Islet precursor cell (in vitro differentiated cells): ENCODE measurements around the gene ZNF358.
A peak's percentile ranks its signal among the peaks of the same experiment; 100 is the strongest.

ENCODE experiments used
- DNase-seq: peaks from one replicate; pipeline ENCODE4 v3.0.0-alpha.2; 2018

ZNF358 gene

DNA sequence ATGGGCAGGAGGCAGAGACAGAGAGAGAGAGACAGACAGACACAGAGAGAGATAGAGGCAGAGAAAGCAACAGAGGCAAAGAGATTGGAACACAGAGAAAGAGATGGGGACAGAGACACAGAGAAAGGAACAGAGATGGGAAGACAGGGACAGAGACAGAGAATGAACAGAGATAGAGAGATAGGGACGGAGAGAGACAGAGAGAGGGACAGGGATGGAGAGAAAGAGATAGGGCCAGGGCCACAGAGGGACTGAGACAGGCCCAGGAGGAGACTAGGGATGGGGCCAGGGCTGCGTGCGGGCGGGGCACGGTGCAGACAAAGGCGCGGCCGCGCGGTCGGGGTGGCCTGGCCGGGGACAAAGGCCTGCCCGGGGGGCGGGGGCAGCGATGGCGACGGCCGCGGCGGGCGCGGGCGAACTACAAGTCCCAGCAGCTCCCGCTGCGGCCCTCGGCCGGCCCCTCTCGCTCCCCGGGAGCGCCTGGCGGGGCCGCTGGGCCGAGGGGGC lies at the start of gene ZNF358:
ZNF358 (plus strand) TSS at position 459 of the 507 bp plus-strand sequence. CDS start 3,140 bp downstream, outside the sequence.
- peak; percentile 90 for DNase-seq

DNA sequence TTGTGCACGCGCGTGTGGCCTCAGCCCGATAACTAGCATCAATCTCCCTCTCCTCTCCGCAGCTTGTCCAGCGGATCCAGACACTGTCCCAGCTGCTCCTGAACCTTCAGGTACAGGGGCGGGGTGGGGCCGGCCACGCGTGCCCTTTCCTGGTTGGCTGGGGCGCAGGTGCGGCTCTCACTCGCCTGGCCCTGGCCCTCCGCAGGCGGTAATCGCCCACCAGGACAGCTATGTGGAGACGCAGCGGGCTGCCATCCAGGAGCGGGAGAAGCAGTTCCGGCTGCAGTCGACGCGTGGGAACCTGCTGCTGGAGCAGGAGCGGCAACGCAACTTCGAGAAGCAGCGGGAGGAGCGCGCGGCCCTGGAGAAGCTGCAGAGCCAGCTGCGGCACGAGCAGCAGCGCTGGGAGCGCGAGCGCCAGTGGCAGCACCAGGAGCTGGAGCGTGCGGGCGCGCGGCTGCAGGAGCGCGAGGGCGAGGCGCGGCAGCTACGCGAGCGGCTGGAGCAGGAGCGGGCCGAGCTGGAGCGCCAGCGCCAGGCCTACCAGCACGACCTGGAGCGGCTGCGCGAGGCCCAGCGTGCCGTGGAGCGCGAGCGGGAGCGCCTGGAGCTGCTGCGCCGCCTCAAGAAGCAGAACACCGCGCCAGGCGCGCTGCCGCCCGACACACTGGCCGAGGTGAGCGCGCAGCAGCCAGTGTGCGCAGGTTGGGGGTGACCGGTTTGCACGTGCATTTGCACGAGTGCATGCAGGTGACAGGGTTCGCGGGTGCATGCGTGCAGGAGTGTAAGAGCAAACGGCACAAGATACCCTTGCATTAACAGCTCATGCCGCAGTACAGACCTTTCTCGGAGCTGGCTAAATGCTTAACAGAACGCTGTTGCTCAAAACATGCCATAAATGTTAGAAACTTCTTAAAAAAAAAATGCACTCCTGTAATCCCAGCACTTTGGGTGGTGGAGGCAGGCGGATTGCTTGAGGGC lies 48.6 kb upstream of the ZNF358 start:
- no peak for DNase-seq

DNA sequence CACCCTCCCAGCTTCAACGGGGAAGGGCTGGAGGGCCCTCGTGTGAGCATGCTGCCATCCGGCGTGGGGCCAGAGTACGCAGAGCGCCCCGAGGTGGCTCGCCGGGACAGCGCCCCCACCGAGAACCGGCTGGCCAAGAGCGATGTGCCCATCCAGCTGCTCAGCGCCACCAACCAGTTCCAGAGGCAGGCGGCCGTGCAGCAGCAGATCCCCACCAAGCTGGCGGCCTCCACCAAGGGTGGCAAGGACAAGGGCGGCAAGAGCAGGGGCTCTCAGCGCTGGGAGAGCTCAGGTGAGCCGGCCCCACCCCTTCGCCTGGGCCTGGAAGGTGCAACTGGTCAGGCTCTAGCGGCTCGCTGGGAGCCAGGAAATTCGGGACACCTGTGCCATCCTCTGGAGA lies 47.1 kb upstream of the ZNF358 start:
- DNase-seq, result no peak

DNA sequence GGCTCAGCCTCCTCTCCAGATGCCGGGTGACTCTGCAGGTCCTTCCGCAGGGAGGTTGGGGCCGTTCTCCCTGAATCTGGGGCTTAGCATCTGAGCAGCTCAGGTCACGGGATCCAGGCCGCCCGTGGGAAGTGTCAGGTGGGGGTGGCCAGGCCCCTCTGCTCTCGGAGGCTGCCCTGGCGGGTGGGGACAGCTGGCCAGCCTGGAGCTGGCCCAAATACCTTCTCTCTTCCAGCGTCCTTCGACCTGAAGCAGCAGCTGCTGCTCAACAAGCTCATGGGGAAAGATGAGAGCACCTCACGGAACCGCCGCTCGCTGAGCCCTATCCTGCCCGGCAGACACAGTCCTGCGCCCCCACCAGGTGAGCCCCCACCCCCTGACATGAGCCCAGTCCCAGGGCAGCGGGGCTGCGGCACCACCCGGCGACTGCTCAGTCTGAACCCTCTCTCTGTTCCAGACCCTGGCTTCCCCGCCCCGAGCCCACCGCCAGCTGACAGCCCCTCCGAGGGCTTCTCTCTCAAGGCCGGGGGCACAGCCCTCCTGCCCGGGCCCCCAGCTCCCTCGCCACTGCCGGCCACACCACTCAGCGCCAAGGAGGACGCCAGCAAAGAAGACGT lies 46.1 kb upstream of the ZNF358 start:
- DNase-seq, result no peak

DNA sequence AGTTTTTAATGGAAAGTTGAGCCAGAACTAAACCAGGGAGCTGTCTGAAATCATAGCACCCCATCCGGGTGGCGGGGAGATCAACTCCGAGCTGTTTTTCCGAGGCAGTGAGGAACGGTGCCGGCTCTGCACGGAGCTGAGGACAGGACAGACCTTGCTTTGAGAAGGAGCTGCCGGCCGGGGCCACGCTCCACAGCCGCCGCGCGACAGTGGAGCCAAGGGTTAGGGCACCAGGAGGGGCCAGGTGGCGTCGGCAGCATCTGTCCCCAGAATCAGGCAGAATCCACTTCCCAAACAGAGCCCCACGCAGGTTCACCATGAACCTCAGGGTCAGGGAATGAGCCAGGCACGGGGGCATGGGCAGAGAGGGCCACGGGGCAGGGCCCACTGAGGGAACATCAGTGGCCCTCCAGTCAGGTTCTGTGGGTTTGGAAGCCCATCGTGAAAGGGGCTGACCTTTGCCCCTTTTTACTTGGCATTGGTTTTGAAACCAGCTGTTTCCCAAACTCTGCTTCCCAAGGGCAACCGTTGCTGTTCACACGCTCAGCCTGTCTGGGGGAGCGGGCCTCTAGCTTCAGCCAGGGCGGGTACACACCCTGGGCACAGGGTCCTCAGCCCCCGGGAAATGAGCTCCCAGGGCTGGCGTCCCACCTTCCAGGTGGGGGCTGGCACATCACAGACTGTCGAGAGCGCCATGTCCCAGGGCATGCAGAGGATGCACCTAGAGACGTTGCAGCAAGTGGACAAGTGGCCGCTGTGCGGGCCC lies 45.2 kb upstream of the ZNF358 start:
- no peak for DNase-seq

DNA sequence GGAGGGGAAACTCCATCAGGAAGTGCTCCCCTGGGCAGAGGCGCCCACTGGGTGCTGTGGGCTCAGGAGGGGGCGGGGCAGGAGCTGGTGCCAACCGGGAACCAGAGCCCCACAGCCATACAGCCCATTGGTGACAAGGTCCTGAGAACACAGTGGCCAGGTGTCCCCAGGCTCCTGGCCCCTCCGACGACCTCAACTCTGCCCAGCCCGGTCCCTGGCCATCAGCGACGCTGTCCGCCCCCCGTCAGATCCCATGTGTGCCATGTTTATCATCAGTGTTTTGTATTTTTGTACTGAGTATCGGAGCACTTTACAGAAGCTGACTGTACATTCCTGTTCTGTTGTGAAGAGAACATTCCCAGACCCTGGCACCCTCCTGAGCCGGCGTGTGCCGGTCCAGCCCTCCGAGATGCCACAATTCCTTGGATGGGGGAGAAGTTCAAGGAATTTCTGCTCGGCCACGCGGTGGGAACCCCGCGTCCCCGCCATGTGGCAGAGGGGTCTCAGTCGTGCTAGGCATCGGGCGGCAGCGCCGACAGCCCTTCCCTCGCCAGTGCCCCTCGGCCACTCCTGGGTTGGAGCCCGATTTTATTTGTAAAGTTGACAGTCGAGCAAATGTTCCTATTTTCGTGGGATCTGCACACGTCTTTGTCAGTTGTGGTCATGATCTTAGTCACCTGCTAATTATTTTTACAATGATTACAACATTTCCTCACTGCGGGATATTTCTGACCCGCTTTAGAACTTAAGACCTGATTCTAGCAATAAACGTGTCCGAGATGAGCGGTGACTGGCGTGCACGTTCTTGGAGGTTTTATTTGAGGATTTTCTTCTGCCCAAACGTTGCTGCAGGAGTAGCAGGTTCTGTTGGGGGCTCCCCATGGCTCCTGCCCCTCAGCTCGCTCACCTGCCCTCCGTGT lies 43.9 kb upstream of the ZNF358 start:
- no peak for DNase-seq

DNA sequence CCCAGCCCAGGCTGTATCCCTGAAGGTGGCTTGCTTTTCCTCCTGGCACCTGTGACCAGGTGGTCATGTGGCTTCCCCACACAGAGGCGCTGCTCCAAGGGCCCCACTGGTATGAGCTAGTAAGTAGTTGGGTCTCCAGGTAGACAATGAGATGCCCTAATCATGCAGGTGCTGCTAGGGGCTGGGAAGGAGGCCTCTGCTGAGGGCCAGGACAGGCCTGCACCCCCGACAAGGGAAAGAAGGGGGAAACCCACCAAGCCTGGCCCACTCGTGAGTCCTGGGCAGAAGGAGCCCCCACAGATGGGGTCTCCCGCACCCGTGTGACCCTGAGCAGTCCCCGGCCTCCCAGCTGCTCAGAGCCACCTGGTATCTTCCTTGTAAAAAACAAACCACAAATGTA lies 40.2 kb upstream of the ZNF358 start:
- no peak for DNase-seq

DNA sequence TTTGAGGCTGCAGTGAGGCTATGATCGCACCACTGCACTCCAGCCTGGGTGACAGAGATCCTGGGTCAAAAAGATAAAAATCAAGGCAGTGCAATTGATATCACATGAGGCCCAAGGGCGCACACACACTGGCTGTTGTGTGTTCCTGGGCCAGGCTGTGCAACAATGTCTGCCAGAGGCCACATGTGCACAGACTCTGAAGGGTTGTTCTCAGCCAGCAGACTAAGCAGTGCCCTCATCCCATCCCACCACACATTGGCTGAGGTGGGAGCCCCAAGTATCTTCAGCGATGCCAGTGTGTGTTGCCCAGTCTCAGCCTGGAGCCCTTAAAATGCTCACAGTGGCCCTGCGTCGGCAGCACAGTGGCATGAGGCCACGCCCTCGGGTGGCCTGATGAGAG lies 39.7 kb upstream of the ZNF358 start:
- DNase-seq, result no peak

DNA sequence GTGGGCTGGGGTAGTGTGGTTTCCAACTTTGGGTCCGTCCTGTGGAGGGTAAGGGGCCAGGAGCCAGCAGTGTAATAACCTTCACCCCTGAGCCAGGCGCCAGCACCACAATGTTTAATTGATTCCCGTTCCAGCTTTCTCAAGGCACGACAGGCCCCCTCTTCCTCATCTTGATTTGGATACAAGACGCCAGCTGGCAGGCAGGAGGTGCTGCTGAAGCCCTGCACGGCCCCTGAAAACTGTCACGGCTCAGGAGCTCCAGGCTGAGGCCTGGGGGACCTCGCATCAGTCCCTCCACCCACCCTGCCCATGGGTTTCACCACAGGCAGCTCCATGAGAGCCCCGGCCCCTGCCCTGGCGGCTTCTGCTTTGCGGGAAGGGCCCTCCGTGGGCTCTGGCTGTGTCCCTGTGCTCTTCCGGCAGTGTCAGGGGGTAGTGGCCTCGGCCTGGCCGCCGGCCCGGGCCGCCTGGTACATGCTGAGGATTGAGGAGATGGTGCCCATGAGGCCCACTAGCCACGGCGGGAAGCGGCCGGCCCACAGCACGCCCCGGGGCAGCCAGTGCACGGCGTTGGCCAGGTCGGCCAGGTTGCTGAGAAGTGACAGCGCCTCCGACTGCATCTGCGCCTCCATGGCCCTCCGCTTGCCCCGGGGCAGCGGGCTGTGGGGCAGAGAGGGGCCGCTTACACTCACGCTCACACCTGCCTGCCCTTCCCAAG lies 39.0 kb upstream of the ZNF358 start:
- DNase-seq, result no peak

DNA sequence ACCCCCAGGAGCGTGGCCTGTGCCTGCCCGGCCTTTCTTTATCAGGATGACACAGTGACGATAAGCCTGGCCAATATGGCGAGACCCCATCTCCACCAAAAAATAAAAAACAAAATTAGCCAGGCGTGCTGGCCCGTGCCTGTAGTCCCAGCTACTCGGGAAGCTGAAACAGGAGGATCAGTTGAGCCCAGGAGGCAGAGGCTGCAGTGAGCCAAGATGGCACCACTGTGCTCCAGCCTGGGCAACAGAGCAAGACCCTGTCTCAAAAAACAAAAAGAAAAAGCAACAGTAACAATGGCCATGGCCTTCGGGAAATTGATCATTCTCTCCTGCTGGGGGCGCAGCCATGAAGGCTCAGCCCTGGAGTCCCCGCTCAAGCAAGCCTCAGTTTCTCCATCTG lies 38.1 kb upstream of the ZNF358 start:
- no peak for DNase-seq

DNA sequence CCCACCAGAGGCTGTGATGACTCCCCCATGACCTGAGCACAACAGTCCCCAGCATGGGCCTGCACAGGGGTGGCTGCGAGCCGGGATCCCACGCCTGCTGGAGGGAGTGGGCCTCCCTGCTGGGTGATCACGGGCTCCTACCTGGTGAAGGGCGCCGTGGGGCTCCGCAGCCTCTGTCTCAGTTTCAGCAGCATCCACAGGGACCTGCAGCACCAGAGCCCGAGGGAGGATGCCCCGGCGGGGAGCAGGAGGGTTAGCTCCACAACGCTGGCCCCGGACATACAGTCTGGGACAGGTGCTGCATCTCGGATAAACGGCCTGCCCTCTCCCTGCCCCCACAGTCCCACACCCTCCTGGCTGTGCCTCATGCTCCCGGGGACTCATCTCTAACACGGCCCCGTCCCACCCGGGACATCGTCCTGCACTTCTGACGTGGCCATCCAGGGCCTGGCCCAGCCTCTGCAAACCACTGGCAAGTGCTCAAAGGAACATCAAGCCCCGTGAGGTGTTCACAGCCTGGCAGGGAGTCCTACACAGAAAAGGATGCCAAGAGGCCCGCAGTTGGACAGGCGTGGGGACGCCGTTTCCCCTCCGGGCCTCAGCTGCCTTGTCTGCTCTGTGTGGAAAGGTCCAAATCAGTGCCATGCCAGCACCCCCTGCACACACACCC lies 37.6 kb upstream of the ZNF358 start:
- no peak for DNase-seq

DNA sequence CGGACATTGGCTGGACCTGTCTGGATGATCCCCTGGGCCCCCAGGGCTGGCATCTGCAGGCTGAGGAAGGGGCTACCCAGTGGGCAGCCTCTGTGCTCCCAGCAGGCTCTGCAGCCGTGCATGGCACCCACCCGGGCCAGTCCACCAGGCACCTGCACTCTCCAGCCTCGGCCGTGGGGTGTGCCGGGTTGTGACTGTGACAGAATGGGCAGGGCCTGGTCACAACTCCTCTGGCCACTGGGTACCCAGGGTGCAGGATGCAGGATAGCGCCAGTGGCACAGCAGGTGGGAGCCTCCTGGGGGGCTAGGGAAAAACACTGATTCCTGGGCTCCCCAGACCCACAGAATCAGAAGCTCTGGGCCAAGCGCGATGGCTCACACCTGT lies 37.1 kb upstream of the ZNF358 start:
- DNase-seq, result no peak

DNA sequence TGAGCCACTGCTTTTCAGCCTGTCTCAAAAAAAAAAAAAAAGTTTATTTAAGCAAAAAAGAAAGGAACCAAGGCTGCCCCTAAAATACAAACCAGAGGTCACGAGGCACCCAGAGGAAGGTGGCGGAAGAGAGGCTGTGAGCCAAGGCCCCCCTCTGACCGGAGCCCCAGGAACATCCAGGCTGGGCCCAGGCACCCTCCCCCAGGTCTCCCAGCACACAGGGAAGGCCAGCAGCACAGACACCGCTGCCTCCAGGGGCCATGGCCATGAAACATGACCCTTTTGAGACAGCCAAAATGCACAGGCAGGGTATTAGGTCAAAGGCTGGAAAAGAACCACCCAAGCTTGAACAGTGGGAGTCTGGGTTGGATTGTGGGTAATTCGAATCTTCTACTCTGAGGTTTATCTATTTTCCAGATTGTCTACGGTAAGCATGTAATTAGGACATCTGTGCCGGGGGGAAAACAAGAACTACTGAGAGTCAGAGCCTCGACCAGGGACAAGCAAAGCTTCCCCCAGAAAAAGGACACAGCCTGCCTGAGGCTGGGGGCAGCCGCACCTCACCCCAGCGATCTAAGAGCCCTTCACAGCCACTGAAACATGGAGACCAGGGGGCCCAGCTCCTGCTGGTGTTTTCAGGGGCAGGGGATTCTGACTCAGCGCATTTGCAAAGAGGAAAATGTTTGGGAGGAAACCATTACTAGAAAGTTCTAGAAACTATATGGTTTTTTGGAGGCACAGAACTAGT lies 35.5 kb upstream of the ZNF358 start:
- DNase-seq, result peak; percentile 72

DNA sequence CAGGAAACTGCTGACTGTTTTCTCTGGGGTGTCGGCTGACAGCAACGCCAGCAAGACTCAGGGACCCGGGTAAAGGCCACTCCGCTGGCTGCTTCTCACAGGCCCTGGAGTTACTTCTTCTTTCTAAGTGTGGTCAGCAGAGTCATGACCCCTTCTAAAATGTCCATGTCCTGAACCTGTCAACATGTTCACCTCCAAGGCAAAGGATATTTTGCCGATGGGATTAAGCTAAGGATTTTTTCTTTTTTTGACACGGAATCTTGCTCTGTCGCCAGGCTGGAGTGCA lies 35.0 kb upstream of the ZNF358 start:
- DNase-seq, result no peak

DNA sequence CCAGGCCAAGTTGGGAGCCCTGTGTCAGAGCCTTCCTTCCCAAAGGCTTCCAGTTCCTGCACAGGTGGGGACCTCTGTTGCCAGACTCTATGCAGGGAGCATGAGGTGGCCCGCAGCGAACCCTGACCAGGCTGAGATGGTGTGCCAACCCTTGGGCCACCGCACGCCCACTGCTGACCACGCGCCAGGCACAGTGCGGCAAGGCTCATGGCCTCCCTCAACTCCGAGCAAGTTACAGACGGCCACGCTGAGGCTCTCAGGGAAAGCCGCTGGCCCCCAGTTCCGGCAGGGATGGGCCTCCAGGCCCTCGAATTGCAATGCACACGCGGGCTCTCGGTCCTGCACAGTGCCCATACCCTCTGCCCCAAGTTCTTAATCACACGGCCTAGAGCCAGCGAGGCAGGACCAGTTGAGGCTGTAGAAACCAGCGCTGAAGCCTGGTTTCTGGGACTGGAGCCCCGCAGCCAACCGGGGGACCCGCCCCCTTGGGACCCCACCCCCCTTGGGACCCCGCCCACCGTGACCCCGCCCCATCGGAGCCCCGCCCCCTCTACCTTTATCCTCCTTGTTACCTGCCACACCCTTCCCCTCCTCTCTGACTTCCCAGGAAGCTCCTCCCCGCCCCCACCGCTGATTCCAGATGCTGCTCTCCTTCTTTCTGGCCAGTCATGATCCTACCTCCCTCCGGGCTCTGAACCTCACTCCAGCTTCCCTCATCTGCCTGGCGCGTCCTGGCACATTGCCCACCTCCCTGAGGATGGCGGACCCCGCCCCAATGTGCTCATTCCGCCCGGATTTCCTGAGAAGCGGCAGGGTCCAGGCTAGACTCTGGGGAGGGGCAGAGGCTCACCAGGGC lies 33.1 kb upstream of the ZNF358 start:
- DNase-seq, result peak; percentile 88

DNA sequence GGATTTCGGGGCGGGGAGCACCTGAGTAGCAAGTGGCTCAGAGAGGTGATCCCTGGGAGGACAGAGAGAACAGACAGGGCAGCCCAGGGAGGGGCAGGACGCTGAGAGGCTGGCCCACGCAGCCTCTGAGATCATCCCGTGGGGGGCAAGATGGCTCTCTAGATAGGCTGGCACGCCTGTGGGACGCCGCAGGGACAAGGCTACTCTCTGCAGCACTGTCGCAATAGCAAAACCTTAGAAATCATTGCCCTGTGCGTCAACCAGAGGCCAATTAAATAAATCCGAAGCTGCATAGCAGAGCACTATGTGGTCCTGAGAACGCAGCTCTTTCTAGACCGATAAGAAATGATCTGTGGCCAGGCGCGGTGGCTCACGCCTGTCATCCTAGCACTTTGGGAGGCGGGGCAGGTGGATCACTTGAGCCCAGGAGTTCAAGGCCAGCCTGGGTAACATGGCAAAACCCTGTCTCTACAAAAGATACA lies 32.1 kb upstream of the ZNF358 start:
- DNase-seq, result no peak

DNA sequence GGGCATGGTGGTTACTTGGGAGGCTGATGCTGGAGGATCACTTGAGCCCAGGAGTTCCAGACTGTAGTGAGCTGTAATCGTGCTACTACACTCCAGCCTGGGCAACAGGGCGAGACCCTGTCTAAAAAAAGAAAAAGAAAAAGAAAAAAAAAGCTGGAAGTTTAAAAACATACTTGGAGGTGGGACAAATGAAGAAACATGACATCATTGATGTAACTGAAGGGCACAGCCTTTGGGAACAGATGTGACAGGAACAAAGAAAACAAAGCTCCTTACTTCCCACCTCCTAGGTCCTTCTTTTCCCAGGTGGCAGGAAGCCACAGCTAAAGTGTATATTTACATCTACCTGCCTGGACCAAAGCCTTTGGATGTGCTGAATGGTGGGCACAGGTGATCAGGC lies 29.0 kb upstream of the ZNF358 start:
- DNase-seq, result no peak

DNA sequence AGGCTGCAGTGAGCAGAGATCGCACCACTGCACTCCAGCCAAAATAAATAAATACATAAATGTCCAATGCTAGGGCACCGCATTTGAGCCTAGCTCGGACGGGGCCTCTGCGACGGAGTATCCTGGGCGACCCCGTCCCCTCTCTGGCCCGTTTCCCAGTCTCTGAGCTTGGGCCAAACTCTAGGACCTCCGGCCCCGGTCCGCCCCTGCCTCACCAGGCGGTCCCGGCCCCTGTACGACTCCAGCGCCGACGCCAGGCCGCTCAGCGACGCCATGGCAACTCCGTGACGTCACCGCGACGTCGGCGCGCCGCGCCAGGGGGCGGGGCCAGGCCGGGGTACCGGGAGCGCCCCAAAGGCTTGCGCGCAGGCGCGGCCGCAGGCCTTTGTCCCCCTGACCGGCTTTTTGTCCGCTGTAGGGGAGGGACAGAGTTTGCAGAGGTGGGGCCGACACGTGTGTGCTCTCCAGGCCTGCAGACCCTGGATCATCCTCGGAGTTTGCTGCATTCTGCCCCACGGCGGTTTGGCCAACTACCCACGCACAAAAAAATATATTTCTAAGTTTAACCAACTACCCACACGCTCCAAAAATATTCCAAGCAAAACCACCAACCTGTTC lies 27.1 kb upstream of the ZNF358 start, which contains the start of gene PEX11G:
PEX11G (minus strand) TSS at position 300 of the 618 bp plus-strand sequence; CDS start at position 275, 25 bp downstream.
- peak; percentile 87 for DNase-seq

DNA sequence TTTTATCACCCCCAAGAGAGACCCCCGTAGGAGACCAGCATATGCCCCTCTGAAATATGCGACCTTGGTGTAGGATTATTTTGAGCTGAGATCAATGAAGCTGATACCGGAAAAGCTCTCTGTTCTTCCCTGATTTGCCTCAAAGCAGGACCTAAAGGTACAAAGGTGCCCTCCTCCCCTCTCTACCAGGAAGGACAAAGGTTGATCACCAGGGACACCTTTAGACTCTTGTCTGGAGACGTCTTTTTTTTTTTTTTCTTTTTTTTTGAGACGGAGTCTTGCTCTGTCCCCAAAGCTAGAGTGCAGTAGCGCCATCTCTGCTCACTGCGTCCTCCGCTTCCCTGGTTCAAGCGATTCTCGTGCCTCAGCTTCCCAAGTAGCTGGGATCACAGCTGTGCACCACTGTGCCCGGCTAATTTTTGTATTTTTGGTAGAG lies 26.3 kb upstream of the ZNF358 start:
- no peak for DNase-seq
